ENCODE results near the gene PARD3B.

Gene PARD3B

GRCh38 chr2:204825681-204826080 lies 280.4 kb downstream of the PARD3B start:
- TF ChIP-seq YY1 (IDR thresholded peaks at IDR 0.05; ENCODE audit: insufficient read depth, insufficient read length), result no peak
- Histone ChIP-seq H3K4me1 (ENCODE audit: insufficient read depth, insufficient read length) (peaks cover 2% of the 10 kb centered on the region), H3K9me3 (ENCODE audit: insufficient read depth, low read length) (peaks cover 4% of the 10 kb centered on the region; the same call in 1 of the 2 replicates), H3K27me3 (ENCODE audit: insufficient read depth, insufficient read length) (no peaks in the 10 kb centered on the region), H3K4me3 (ENCODE audit: insufficient read length, low read depth) (no peak overlapping the region), H3K36me3 (ENCODE audit: insufficient read depth, insufficient read length, low read length) (no peaks in the 10 kb centered on the region), H3K9ac (ENCODE audit: insufficient read length, low read depth) (no peak overlapping the region)
- no peak for DNase-seq (ENCODE audit: low read depth, low spot score)

DNA sequence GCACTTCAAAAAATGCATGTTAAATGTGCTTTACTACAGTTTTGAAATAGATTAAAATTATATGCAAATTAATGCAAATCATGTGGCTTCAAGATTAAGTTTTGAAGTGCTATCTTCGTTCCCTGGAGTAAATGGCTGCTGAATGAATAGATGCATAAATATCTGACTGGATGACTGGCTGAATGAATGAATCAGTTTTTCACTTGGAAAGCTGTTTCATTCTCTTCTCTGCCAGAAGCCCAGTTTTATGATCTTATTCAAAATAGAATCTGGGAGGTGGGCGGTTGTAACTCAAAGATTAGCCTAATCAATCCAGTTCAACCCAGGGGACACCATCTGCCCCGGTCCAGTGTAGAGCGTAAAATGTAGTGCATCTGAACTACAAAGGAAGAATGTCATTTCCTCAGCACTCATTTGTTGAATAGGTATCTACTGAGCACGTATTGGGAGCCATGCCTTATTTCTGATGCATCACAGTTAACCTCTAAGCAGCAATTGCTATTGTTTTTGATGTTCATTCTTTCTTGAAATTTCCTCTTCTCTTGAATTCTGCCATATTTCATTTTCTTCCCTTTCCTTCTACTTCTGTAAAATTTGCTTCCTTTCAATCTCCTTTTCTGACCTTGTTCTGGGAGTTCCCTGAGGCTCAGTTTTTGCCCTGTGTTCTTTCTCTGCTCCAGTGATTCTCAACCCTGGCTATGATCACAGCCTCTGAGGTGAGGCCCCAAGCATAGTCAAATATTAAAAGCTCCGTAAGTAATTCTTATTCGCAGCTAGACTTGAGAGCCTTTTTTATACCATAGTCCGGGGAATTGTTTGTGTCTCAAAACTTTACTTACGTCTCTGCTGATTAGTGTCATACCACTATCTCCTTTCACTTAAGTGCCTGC lies 282.7 kb downstream of the PARD3B start:
- no peak for DNase-seq (ENCODE audit: low read depth, low spot score)
- Histone ChIP-seq H3K9ac (ENCODE audit: insufficient read length, low read depth) (no peak overlapping the region), H3K36me3 (ENCODE audit: insufficient read depth, insufficient read length, low read length) (no peaks in the 10 kb centered on the region), H3K9me3 (ENCODE audit: insufficient read depth, low read length) (no peaks in the 10 kb centered on the region), H3K27me3 (ENCODE audit: insufficient read depth, insufficient read length) (no peaks in the 10 kb centered on the region), H3K4me3 (ENCODE audit: insufficient read length, low read depth) (no peak overlapping the region), H3K4me1 (ENCODE audit: insufficient read depth, insufficient read length) (peaks cover 2% of the 10 kb centered on the region)
- TF ChIP-seq ZNF274 (IDR thresholded peaks at IDR 0.05; ENCODE audit: low read depth, low read length) (no peak), YY1 (IDR thresholded peaks at IDR 0.05; ENCODE audit: insufficient read depth, insufficient read length) (no peak), SUZ12 (IDR thresholded peaks at IDR 0.05; ENCODE audit: extremely low read depth, insufficient read depth, insufficient read length) (no peak)

- Histone ChIP-seq H3K27me3 (ENCODE audit: insufficient read depth, insufficient read length) (no peaks in the 10 kb centered on the region), H3K4me1 (ENCODE audit: insufficient read depth, insufficient read length) (no peaks in the 10 kb centered on the region), H3K4me3 (ENCODE audit: insufficient read length, low read depth) (no peak overlapping the region), H3K9me3 (ENCODE audit: insufficient read depth, low read length) (no peaks in the 10 kb centered on the region), H3K9ac (ENCODE audit: insufficient read length, low read depth) (no peak overlapping the region), H3K36me3 (ENCODE audit: insufficient read depth, insufficient read length, low read length) (no peaks in the 10 kb centered on the region)
- DNase-seq (ENCODE audit: low read depth, low spot score), result no peak
- TF ChIP-seq ZNF274 (IDR thresholded peaks at IDR 0.05; ENCODE audit: low read depth, low read length), result no peak
- no peak for TF ChIP-seq SUZ12 (IDR thresholded peaks at IDR 0.05; ENCODE audit: extremely low read depth, insufficient read depth, insufficient read length)
- no peak for TF ChIP-seq YY1 (IDR thresholded peaks at IDR 0.05; ENCODE audit: insufficient read depth, insufficient read length)
Observed at GRCh38 chr2:204834716-204835384, 289.6 kb downstream of the PARD3B start.

DNA sequence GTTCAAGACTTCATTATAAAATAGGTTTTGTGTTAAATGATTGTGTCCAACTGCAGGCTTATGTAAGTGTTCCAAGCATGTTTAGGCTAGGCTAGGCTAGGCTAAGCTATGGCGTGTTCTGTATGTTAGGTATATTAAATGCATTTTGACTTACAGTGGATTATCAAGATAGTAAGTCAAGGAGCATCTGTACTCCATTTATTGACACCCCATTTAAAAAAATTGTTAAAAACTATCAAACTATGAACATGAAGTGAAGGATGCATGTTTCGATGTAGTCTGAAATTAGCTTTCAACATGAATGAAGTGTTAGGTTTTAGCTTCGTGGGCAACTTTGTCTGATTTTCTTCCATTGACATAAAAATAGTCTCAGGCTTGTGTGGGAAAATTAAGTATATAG lies 290.5 kb downstream of the PARD3B start:
- DNase-seq (ENCODE audit: low read depth, low spot score), result no peak
- H3K36me3 ChIP-seq (ENCODE audit: insufficient read depth, insufficient read length, low read length), result no peaks in the 10 kb centered on the region
- no peak overlapping the region for H3K9ac ChIP-seq (ENCODE audit: insufficient read length, low read depth)
- H3K9me3 ChIP-seq (ENCODE audit: insufficient read depth, low read length), result no peaks in the 10 kb centered on the region
- H3K4me3 ChIP-seq (ENCODE audit: insufficient read length, low read depth), result no peak overlapping the region
- H3K4me1 ChIP-seq (ENCODE audit: insufficient read depth, insufficient read length), result no peaks in the 10 kb centered on the region
- H3K27me3 ChIP-seq (ENCODE audit: insufficient read depth, insufficient read length), result no peaks in the 10 kb centered on the region
- TF ChIP-seq YY1 (IDR thresholded peaks at IDR 0.05; ENCODE audit: insufficient read depth, insufficient read length) (no peak), SUZ12 (IDR thresholded peaks at IDR 0.05; ENCODE audit: extremely low read depth, insufficient read depth, insufficient read length) (no peak), ZNF274 (IDR thresholded peaks at IDR 0.05; ENCODE audit: low read depth, low read length) (no peak)

- no peaks in the 10 kb centered on the region for H3K4me1 ChIP-seq (ENCODE audit: insufficient read depth, insufficient read length)
- no peaks in the 10 kb centered on the region for H3K9me3 ChIP-seq (ENCODE audit: insufficient read depth, low read length)
- H3K4me3 ChIP-seq (ENCODE audit: insufficient read length, low read depth), result no peak overlapping the region
- no peak overlapping the region for H3K9ac ChIP-seq (ENCODE audit: insufficient read length, low read depth)
- H3K36me3 ChIP-seq (ENCODE audit: insufficient read depth, insufficient read length, low read length), result no peaks in the 10 kb centered on the region
- TF ChIP-seq YY1 (IDR thresholded peaks at IDR 0.05; ENCODE audit: insufficient read depth, insufficient read length), result no peak
- TF ChIP-seq ZNF274 (IDR thresholded peaks at IDR 0.05; ENCODE audit: low read depth, low read length), result no peak
- TF ChIP-seq SUZ12 (IDR thresholded peaks at IDR 0.05; ENCODE audit: extremely low read depth, insufficient read depth, insufficient read length), result no peak
- DNase-seq (ENCODE audit: low read depth, low spot score), result no peak
- H3K27me3 ChIP-seq (ENCODE audit: insufficient read depth, insufficient read length), result no peaks in the 10 kb centered on the region
Observed at GRCh38 chr2:204840504-204840903, 295.2 kb downstream of the PARD3B start.

DNA sequence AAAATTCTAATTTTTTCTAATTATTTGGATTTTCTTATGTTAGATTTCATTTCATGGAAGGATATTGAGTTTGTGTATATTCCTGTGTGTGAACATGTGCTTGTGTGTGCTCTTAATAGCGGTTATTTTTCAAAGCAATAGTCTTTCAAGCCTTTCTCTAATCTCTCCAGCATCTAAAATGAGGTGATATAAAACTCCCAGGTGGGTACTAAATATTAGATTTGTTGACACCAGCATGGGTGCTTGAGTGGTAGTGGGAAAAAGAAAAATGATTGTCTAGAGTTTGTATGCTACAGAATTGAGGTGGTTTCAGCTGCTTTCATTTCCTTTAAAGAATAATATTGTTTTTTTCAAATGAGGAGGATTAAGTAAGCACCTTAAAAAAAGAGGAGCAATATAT lies 296.8 kb downstream of the PARD3B start:
- DNase-seq (ENCODE audit: low read depth, low spot score), result no peak
- Histone ChIP-seq H3K27me3 (ENCODE audit: insufficient read depth, insufficient read length) (no peaks in the 10 kb centered on the region), H3K9me3 (ENCODE audit: insufficient read depth, low read length) (no peaks in the 10 kb centered on the region), H3K4me3 (ENCODE audit: insufficient read length, low read depth) (no peak overlapping the region), H3K36me3 (ENCODE audit: insufficient read depth, insufficient read length, low read length) (no peaks in the 10 kb centered on the region), H3K4me1 (ENCODE audit: insufficient read depth, insufficient read length) (no peaks in the 10 kb centered on the region), H3K9ac (ENCODE audit: insufficient read length, low read depth) (no peak overlapping the region)
- TF ChIP-seq YY1 (IDR thresholded peaks at IDR 0.05; ENCODE audit: insufficient read depth, insufficient read length) (no peak), SUZ12 (IDR thresholded peaks at IDR 0.05; ENCODE audit: extremely low read depth, insufficient read depth, insufficient read length) (no peak), ZNF274 (IDR thresholded peaks at IDR 0.05; ENCODE audit: low read depth, low read length) (no peak)

Data from NT2/D1 (cell line).